ENCODE results near the gene UBR2.
"Not testable (repeated sequence)": the region's sequence is repeated elsewhere in the genome, so short reads cannot be mapped to it uniquely, and the experiment has no call there.

The UBR2 gene

DNA sequence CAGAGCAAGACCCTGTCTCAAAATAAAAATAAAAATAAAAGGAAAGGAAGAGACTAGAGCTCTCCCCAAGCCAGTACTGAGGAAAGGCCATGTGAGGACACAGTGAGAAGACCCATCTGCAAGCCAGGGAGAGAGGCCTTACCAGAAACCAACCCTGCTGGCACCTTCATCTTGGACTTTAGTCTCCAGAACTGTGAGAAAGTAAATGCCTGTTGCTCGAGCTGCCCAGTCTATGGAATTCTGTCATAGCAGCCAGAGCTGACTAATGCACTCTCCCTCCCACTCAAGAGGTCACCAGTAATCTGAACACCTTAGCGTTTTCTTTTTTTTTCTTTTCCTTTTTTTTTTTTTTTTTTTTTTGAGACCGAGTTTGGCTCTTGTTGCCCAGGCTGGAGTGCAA, 165.9 kb downstream of the UBR2 start:
- Histone ChIP-seq H3K4me2 (ENCODE audit: low read length) (no peak overlapping the region), H3K27ac (ENCODE audit: low read length) (no peak overlapping the region), H3K4me3 (ENCODE audit: low read length) (no peak overlapping the region), H3K9ac (ENCODE audit: low read length) (no peak overlapping the region), H2AFZ (ENCODE audit: low read depth, low read length) (no peak overlapping the region), H4K20me1 (ENCODE audit: insufficient read depth, low read length) (no peaks in the 10 kb centered on the region), H3K36me3 (replicated peaks; ENCODE audit: low read depth, low read length) (no peaks in the 10 kb centered on the region), H3K4me1 (ENCODE audit: low read length) (peaks cover 18% of the 10 kb centered on the region), H3K27me3 (ENCODE audit: low read depth, low read length) (no peaks in the 10 kb centered on the region), H3K79me2 (ENCODE audit: low read length) (no peaks in the 10 kb centered on the region), H3K9me3 (ENCODE audit: insufficient read depth, low read length) (no peaks in the 10 kb centered on the region)
- TF ChIP-seq, protein P1, sequence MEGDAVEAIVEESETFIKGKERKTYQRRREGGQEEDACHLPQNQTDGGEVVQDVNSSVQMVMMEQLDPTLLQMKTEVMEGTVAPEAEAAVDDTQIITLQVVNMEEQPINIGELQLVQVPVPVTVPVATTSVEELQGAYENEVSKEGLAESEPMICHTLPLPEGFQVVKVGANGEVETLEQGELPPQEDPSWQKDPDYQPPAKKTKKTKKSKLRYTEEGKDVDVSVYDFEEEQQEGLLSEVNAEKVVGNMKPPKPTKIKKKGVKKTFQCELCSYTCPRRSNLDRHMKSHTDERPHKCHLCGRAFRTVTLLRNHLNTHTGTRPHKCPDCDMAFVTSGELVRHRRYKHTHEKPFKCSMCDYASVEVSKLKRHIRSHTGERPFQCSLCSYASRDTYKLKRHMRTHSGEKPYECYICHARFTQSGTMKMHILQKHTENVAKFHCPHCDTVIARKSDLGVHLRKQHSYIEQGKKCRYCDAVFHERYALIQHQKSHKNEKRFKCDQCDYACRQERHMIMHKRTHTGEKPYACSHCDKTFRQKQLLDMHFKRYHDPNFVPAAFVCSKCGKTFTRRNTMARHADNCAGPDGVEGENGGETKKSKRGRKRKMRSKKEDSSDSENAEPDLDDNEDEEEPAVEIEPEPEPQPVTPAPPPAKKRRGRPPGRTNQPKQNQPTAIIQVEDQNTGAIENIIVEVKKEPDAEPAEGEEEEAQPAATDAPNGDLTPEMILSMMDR (IDR thresholded peaks at IDR 0.05; ENCODE audit: low read depth, low read length): no peak
- no peak for TF ChIP-seq EZH2phosphoT487 (IDR thresholded peaks at IDR 0.05; ENCODE audit: low read depth)

DNA sequence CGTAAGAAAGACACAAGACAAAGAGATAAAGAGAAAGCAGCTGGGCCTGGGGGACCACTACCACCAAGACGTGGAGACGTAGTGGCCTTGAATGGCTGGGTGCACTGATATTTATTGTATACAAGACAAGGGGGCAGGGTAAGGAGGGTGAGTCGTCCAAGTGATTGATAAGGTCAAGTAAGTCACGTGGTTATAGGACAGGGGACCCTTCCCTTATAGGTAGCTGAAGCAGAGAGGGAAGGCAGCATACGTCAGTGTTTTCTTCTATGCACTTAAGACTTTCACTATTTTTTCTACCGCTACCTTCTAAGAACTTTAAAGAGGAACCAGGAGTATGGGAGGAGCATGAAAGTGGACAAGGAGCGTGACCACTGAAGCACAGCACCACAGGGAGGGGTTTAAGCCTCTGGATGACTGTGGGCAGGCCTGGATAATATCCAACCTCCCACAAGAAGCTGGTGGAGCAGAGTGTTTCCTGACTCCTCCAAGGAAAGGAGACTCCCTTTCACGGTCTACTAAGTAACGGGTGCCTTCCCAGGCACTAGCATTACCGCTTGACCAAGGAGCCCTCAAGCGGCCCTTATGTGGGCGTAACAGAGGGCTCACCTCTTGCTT, 170.1 kb downstream of the UBR2 start:
- H3K27me3 ChIP-seq (ENCODE audit: low read depth, low read length); H3K4me3 ChIP-seq (ENCODE audit: low read length); H3K36me3 ChIP-seq (replicated peaks; ENCODE audit: low read depth, low read length); H2AFZ ChIP-seq (ENCODE audit: low read depth, low read length); H3K4me1 ChIP-seq (ENCODE audit: low read length); H3K79me2 ChIP-seq (ENCODE audit: low read length); H3K27ac ChIP-seq (ENCODE audit: low read length); H4K20me1 ChIP-seq (ENCODE audit: insufficient read depth, low read length); H3K9me3 ChIP-seq (ENCODE audit: insufficient read depth, low read length); H3K9ac ChIP-seq (ENCODE audit: low read length): not testable (repeated sequence)
- H3K4me2 ChIP-seq (ENCODE audit: low read length): peak overlapping the region; percentile 16; the same call in 1 of the 2 replicates

DNA sequence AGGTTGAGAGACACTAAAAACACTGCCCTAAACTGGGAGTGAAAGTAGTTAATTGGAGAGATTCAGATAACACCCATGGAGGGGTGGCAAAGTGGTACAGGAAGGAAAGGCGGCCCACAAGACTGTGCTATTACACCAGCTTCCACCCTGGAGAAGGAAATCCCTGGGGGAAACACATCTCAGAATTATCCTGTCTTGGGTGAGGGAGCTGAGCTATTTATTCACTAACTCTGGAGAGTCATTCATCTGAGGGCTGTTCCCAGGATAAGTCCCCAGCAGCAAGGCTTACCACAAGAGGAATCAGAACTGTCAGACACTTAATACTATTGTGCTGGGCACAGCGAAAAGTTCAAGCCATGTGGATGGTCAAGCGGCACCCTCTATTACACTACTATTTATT, 172.1 kb downstream of the UBR2 start:
- 0 out of 2 replicates have a peak, but pooled peaks cover 2% of the 10 kb centered on the region for H3K27me3 ChIP-seq (ENCODE audit: low read depth, low read length)
- no peak overlapping the region for H3K27ac ChIP-seq (ENCODE audit: low read length)
- TF ChIP-seq, protein P1 (IDR thresholded peaks at IDR 0.05; ENCODE audit: low read depth, low read length): no peak
- no peak for TF ChIP-seq EZH2phosphoT487 (IDR thresholded peaks at IDR 0.05; ENCODE audit: low read depth)
- H3K9ac ChIP-seq (ENCODE audit: low read length): no peak overlapping the region
- H3K4me3 ChIP-seq (ENCODE audit: low read length): no peak overlapping the region
- H3K36me3 ChIP-seq (replicated peaks; ENCODE audit: low read depth, low read length): no peaks in the 10 kb centered on the region
- H3K4me2 ChIP-seq (ENCODE audit: low read length): no peak overlapping the region
- no peaks in the 10 kb centered on the region for H3K9me3 ChIP-seq (ENCODE audit: insufficient read depth, low read length)
- H2AFZ ChIP-seq (ENCODE audit: low read depth, low read length): no peak overlapping the region
- H4K20me1 ChIP-seq (ENCODE audit: insufficient read depth, low read length): no peaks in the 10 kb centered on the region
- H3K4me1 ChIP-seq (ENCODE audit: low read length): peaks cover 6% of the 10 kb centered on the region; the same call in 1 of the 2 replicates
- no peaks in the 10 kb centered on the region for H3K79me2 ChIP-seq (ENCODE audit: low read length)

DNA sequence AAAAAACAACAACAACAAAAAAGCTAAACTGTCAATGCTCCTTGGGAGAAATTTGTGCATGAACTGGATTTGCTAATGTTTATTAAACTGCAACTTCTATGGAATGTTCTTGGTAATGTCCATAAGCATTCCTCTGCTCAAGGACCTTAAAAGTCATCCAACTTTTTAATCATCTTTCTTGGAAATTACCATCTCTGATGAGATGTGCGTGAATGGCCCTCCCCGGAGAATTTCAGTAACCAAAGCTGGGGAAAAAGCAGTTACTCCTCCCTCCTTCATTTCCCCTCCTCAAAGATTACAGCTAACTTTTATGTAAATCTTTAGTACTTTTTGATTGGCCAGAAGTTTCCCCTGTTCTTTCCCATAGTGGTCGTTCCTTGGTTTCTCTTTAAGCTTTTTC, 176.9 kb downstream of the UBR2 start:
- TF ChIP-seq, protein P1 (IDR thresholded peaks at IDR 0.05; ENCODE audit: low read depth, low read length): no peak
- TF ChIP-seq EZH2phosphoT487 (IDR thresholded peaks at IDR 0.05; ENCODE audit: low read depth): no peak
- Histone ChIP-seq H4K20me1 (ENCODE audit: insufficient read depth, low read length) (peaks cover 8% of the 10 kb centered on the region; the same call in 1 of the 2 replicates), H3K4me3 (ENCODE audit: low read length) (no peak overlapping the region), H3K27ac (ENCODE audit: low read length) (no peak overlapping the region), H3K36me3 (replicated peaks; ENCODE audit: low read depth, low read length) (peaks cover 13% of the 10 kb centered on the region), H3K4me2 (ENCODE audit: low read length) (no peak overlapping the region), H3K9ac (ENCODE audit: low read length) (no peak overlapping the region), H3K9me3 (ENCODE audit: insufficient read depth, low read length) (no peaks in the 10 kb centered on the region), H3K4me1 (ENCODE audit: low read length) (peaks cover 10% of the 10 kb centered on the region), H3K79me2 (ENCODE audit: low read length) (peaks cover 21% of the 10 kb centered on the region), H2AFZ (ENCODE audit: low read depth, low read length) (no peak overlapping the region), H3K27me3 (ENCODE audit: low read depth, low read length) (0 out of 2 replicates have a peak, but pooled peaks cover 2% of the 10 kb centered on the region)

Data from OCI-LY3 (cell line).